Right lobe of liver (tissue), 4 donors: ENCODE data around the gene PLCB1.

Experiments
- POLR2A ChIP-seq: fragments of 450-650 bp; IDR thresholded peaks from one replicate; pipeline ENCODE4 v1.6.1; 2017; ENCODE audit warnings: antibody characterized with exemption, mild to moderate bottlenecking
- TF ChIP-seq, protein P1 (sequence below), 4 donors: fragments of 200-600 bp in 3 of 4; fragments of 450-650 bp in 1 of 4; IDR thresholded peaks; one replicate each; pipeline versions ENCODE4 v1.5.1 to v1.8.0; 2016 to 2022; ENCODE audit warnings: antibody characterized with exemption in 4 of 4, mild to moderate bottlenecking in 2 of 4
- donor health status: DM: no; HTN: no; CAD: no.
- donor health status: DM: no; HTN: no; CAD: no.
- donor health status: DM: no; HTN: yes; CAD: no.

DNA sequence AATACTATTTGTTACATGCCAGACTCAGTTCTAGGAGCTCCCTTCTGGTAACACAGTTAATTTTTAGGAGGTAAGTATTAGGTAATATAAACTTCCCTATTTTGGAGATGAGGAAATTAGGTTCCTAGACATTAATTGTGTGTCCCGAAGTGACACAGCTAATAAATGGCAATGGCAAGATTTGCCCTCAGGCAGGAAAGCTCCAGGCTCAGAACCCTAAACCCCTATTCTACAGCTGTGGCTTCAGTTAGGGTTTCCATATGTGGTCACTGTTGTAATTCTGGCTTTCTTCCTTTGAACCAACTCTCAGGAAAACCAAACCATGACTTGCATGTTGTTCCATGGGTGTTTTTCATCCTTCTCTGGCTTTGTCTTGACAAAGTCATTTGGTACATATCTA, 188.2 kb downstream of the PLCB1 start:
- TF ChIP-seq, protein P1, sequence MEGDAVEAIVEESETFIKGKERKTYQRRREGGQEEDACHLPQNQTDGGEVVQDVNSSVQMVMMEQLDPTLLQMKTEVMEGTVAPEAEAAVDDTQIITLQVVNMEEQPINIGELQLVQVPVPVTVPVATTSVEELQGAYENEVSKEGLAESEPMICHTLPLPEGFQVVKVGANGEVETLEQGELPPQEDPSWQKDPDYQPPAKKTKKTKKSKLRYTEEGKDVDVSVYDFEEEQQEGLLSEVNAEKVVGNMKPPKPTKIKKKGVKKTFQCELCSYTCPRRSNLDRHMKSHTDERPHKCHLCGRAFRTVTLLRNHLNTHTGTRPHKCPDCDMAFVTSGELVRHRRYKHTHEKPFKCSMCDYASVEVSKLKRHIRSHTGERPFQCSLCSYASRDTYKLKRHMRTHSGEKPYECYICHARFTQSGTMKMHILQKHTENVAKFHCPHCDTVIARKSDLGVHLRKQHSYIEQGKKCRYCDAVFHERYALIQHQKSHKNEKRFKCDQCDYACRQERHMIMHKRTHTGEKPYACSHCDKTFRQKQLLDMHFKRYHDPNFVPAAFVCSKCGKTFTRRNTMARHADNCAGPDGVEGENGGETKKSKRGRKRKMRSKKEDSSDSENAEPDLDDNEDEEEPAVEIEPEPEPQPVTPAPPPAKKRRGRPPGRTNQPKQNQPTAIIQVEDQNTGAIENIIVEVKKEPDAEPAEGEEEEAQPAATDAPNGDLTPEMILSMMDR (IDR thresholded peaks at IDR 0.05) = no peak
- no peak for TF ChIP-seq POLR2A
